22Rv1 (cell line): Measurements from ENCODE around the gene LRMDA.

Experiments
- H3K27ac ChIP-seq: fragments of 450-650 bp; 2 replicates; pipeline ENCODE4 v1.5.1; 2017
- ZFX ChIP-seq: fragments of 450-650 bp; IDR thresholded peaks from 2 replicates; pipeline ENCODE4 v1.6.1; 2017; ENCODE audit warnings: antibody characterized with exemption, borderline replicate concordance
- TF ChIP-seq, protein P1 (sequence below): fragments of 450-650 bp; IDR thresholded peaks from 2 replicates; pipeline ENCODE4 v1.5.1; 2017; ENCODE audit warnings: mild to moderate bottlenecking

LRMDA gene

GRCh38 chr10:75803816-75804552 is 372.6 kb downstream of the LRMDA start:
- TF ChIP-seq, protein P1, sequence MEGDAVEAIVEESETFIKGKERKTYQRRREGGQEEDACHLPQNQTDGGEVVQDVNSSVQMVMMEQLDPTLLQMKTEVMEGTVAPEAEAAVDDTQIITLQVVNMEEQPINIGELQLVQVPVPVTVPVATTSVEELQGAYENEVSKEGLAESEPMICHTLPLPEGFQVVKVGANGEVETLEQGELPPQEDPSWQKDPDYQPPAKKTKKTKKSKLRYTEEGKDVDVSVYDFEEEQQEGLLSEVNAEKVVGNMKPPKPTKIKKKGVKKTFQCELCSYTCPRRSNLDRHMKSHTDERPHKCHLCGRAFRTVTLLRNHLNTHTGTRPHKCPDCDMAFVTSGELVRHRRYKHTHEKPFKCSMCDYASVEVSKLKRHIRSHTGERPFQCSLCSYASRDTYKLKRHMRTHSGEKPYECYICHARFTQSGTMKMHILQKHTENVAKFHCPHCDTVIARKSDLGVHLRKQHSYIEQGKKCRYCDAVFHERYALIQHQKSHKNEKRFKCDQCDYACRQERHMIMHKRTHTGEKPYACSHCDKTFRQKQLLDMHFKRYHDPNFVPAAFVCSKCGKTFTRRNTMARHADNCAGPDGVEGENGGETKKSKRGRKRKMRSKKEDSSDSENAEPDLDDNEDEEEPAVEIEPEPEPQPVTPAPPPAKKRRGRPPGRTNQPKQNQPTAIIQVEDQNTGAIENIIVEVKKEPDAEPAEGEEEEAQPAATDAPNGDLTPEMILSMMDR = no peak
- no peak for TF ChIP-seq ZFX
- H3K27ac ChIP-seq = no peak overlapping the region

GRCh38 chr10:75806186-75806585 is 374.8 kb downstream of the LRMDA start:
- no peak for TF ChIP-seq ZFX
- no peak overlapping the region for H3K27ac ChIP-seq

- TF ChIP-seq, protein P1 = no peak
- TF ChIP-seq ZFX = no peak
- no peak overlapping the region for H3K27ac ChIP-seq
These were observed 376.0 kb downstream of the LRMDA start for GRCh38 chr10:75807456-75807855.

DNA sequence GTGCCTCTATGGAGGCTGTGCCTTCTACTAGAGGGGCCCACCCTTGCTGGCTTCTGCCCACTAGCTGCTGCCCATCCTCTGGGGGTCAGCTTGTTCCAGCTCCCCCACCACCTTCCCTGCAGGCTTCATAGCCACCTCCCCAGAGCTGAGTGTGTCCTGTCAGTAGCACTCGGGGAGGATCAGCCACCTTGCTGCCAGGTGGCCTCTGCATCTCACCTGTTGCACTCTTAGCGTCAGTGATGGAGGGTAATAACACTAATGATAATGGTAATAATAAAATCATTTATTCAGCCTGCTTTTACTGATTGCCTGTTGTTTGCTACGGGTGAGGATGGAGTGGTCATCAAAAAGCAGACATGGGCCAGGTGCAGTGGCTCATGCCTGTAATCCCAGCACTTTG is 377.6 kb downstream of the LRMDA start:
- H3K27ac ChIP-seq = no peak overlapping the region
- TF ChIP-seq ZFX = no peak
- TF ChIP-seq, protein P1 = no peak

GRCh38 chr10:75814014-75814413 is 382.6 kb downstream of the LRMDA start:
- H3K27ac ChIP-seq = no peak overlapping the region
- no peak for TF ChIP-seq ZFX
- TF ChIP-seq, protein P1 = no peak

DNA sequence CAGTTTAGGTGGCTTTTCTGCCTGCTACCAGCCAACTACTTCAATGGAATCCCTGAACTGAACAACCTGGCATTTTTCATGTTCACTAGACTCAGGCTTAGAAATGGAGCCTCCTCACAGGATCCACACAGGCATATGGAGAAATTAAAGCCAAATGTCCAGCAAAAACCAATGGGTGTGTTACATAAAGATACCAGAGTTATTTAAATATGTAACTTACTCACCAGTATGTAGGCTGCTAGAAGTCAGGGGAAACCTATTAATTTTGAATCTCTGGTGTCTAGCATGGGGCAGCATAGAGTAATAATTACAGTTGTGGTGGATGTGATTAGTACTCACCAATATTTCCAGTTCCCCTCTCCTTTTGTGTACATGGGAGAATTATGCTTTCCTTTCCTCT is 383.6 kb downstream of the LRMDA start:
- no peak for TF ChIP-seq ZFX
- TF ChIP-seq, protein P1 = no peak
- no peak overlapping the region for H3K27ac ChIP-seq

- TF ChIP-seq, protein P1 = no peak
- no peak for TF ChIP-seq ZFX
These were observed 385.8 kb downstream of the LRMDA start for GRCh38 chr10:75817198-75817597.

GRCh38 chr10:75818552-75818951 is 387.1 kb downstream of the LRMDA start:
- TF ChIP-seq ZFX = no peak
- TF ChIP-seq, protein P1 = no peak
- no peak overlapping the region for H3K27ac ChIP-seq

More at GRCh38 chr10:75817198-75817597, 385.8 kb downstream of the LRMDA start:
- H3K27ac ChIP-seq = no peak overlapping the region
